HCT116 (cell line): ENCODE data around the gene CKAP2L. TPM values are rescaled to one million over a fixed set of nuclear protein-coding genes. Genes with fewer than 3 reads are reported as not detected.

Experiments
- ATAC-seq: fragments of 200-7000 bp; cut with Tn5 transposase; 2 replicates; pipeline ENCODE4 v1.9.1; 2020; ENCODE audit warnings: mild to moderate bottlenecking, moderate library complexity
- BruUV-seq: library from RNA; stranded (reverse); fragments of 400-500 nt; replicated peaks from 2 replicates; lab custom pipeline; 2021; lab: Mats Ljungman, UMichigan
- CTCF ChIA-PET: fragments of 300-600 bp; sonication (Branson Sonifier 250); formaldehyde crosslinking; loops from one replicate; lab custom pipeline; 2021; ENCODE audit warnings: antibody characterized with exemption; lab: Charles Lee
- POLR2A ChIA-PET: fragments of 300-600, 350-600 bp; sonication (Branson Sonifier 250); formaldehyde crosslinking; loops from one replicate; lab custom pipeline; 2021; ENCODE audit warnings: antibody characterized with exemption; lab: Charles Lee
- RAD21 ChIA-PET, 2 experiments: fragments of 300-600 bp; sonication (Branson Sonifier 250); formaldehyde crosslinking; loops; one replicate each; lab custom pipeline; 2023; ENCODE audit warnings: low total read pairs in 2 of 2; ENCODE audit not compliant: uncharacterized antibody in 2 of 2, unreplicated experiment in 2 of 2, low non-redundant PET in 1 of 2; lab: Charles Lee
- DNase-seq: peaks from one replicate; pipeline ENCODE4 v3.0.0-alpha.2; 2010; ENCODE audit warnings: low read depth, low spot score
- H2AFZ ChIP-seq: fragments of 200-600 bp; shearing (Covaris generic), sonication (generic); 2 replicates; pipeline ENCODE4 v1.6.1; 2017; ENCODE audit warnings: low read depth, mixed run types, mixed read lengths, antibody characterized with exemption, low read length; ENCODE audit not compliant: poor library complexity, severe bottlenecking
- H3K27ac ChIP-seq: 2 replicates; pipeline ENCODE4 v1.5.1; 2012; ENCODE audit warnings: low read depth, low read length
- H3K27me3 ChIP-seq: fragments of 200-600 bp; sonication (generic); 2 replicates; pipeline ENCODE4 v1.6.1; 2016; ENCODE audit warnings: mixed run types, low read length, mixed read lengths; ENCODE audit not compliant: insufficient read depth
- H3K36me3 ChIP-seq, 2 experiments: fragments of 200-500 bp in 1 of 2; fragments of 200-600 bp in 1 of 2; sonication (Bioruptor generic) in 1 of 2; sonication (generic) in 1 of 2; 2 replicates each; pipeline versions ENCODE4 v1.5.1 to v1.6.1; 2014 to 2016; ENCODE audit warnings: low read length in 2 of 2, inconsistent platforms in 1 of 2, mixed read lengths in 1 of 2, mixed run types in 1 of 2; ENCODE audit not compliant: insufficient read depth in 2 of 2, control insufficient read depth in 1 of 2
- H3K4me1 ChIP-seq, 2 experiments: fragments of 200-600 bp in 1 of 2; sonication (generic) in 1 of 2; 2 replicates each; pipeline versions ENCODE4 v1.5.1 to v1.6.1; 2012 to 2017; ENCODE audit warnings: low read length in 2 of 2, inconsistent platforms in 1 of 2, mild to moderate bottlenecking in 1 of 2, mixed read lengths in 1 of 2, mixed run types in 1 of 2, moderate library complexity in 1 of 2; ENCODE audit not compliant: insufficient read depth in 2 of 2, control insufficient read depth in 1 of 2
- H3K4me2 ChIP-seq: fragments of 200-600 bp; sonication (generic); 2 replicates; pipeline ENCODE4 v1.6.1; 2017; ENCODE audit warnings: mixed run types, low read length, mixed read lengths
- H3K4me3 ChIP-seq, 2 experiments: fragments of 200-600 bp in 1 of 2; sonication (generic) in 1 of 2; replicated peaks in 1 of 2; 2 replicates each; pipeline ENCODE4 v1.5.1; 2011 to 2016; ENCODE audit warnings: low read length in 2 of 2, control low read depth in 1 of 2, low read depth in 1 of 2, mild to moderate bottlenecking in 1 of 2, mixed read lengths in 1 of 2, mixed run types in 1 of 2
- H3K79me2 ChIP-seq: fragments of 200-600 bp; sonication (generic); 2 replicates; pipeline ENCODE4 v1.6.1; 2017; ENCODE audit warnings: mild to moderate bottlenecking, mixed run types, low read length, moderate library complexity, mixed read lengths; ENCODE audit not compliant: insufficient read depth
- H3K9ac ChIP-seq: fragments of 200-600 bp; sonication (generic); 2 replicates; pipeline ENCODE4 v1.6.1; 2016; ENCODE audit warnings: low read length, mixed read lengths
- H3K9me2 ChIP-seq: fragments of 200-600 bp; sonication (generic), shearing (Covaris generic); 2 replicates; pipeline ENCODE4 v1.6.1; 2017; ENCODE audit warnings: mixed run types, mild to moderate bottlenecking, moderate library complexity; ENCODE audit not compliant: insufficient read depth
- H3K9me3 ChIP-seq, 2 experiments: fragments of 200-500 bp in 1 of 2; fragments of 200-600 bp in 1 of 2; sonication (Bioruptor generic) in 1 of 2; sonication (generic) in 1 of 2; 2 replicates each; pipeline ENCODE4 v1.6.1; 2014 to 2017; ENCODE audit warnings: low read length in 2 of 2, mixed read lengths in 2 of 2, inconsistent platforms in 1 of 2, low read depth in 1 of 2, mild to moderate bottlenecking in 1 of 2, mixed run types in 1 of 2, moderate library complexity in 1 of 2; ENCODE audit not compliant: control insufficient read depth in 1 of 2, insufficient read depth in 1 of 2
- H4K20me1 ChIP-seq: fragments of 200-600 bp; sonication (generic), shearing (Covaris generic); 2 replicates; pipeline ENCODE4 v1.6.1; 2017; ENCODE audit warnings: mixed run types, mild to moderate bottlenecking, moderate library complexity; ENCODE audit not compliant: insufficient read depth
- ATF3 ChIP-seq: IDR thresholded peaks from 2 replicates; pipeline ENCODE4 v1.6.1; 2012
- CTCF ChIP-seq, 3 experiments: fragments of 200-600 bp in 1 of 3; sonication (generic) in 1 of 3; IDR thresholded peaks in 2 of 3; conservative IDR thresholded peaks in 1 of 3; 2 replicates each; pipeline ENCODE4 v1.5.1; 2012 to 2017; ENCODE audit warnings: low read depth in 2 of 3, low read length in 2 of 3, antibody characterized with exemption in 1 of 3, borderline replicate concordance in 1 of 3, control low read depth in 1 of 3, mild to moderate bottlenecking in 1 of 3, mixed read lengths in 1 of 3, mixed run types in 1 of 3, moderate library complexity in 1 of 3; ENCODE audit not compliant: insufficient read depth in 1 of 3
- EGR1 ChIP-seq: IDR thresholded peaks from 2 replicates; pipeline ENCODE4 v1.6.1; 2012; ENCODE audit warnings: low read depth
- ELF1 ChIP-seq: IDR thresholded peaks from 2 replicates; pipeline ENCODE4 v1.6.1; 2012; ENCODE audit warnings: low read depth, borderline replicate concordance
- EZH2 ChIP-seq: fragments of 200-600 bp; sonication (generic); IDR thresholded peaks from 2 replicates; pipeline ENCODE4 v1.6.1; 2017; ENCODE audit warnings: antibody characterized with exemption, mixed run types
- EZH2phosphoT487 ChIP-seq: fragments of 200-600 bp; IDR thresholded peaks from 2 replicates; pipeline ENCODE4 v1.6.1; 2018; ENCODE audit warnings: antibody characterized with exemption, borderline replicate concordance
- JUND ChIP-seq: IDR thresholded peaks from 2 replicates; pipeline ENCODE4 v1.6.1; 2012
- POLR2AphosphoS5 ChIP-seq: IDR thresholded peaks from 2 replicates; pipeline ENCODE4 v1.6.1; 2011; ENCODE audit warnings: mild to moderate bottlenecking, low read depth, low read length, moderate library complexity
- RAD21 ChIP-seq: IDR thresholded peaks from 2 replicates; pipeline ENCODE4 v1.6.1; 2012; ENCODE audit warnings: low read depth, mild to moderate bottlenecking
- REST ChIP-seq: IDR thresholded peaks from 2 replicates; pipeline ENCODE4 v1.6.1; 2012; ENCODE audit warnings: low read depth
- SIN3A ChIP-seq: IDR thresholded peaks from 2 replicates; pipeline ENCODE4 v1.6.1; 2012; ENCODE audit warnings: low read depth
- SRF ChIP-seq: IDR thresholded peaks from 2 replicates; pipeline ENCODE4 v1.6.1; 2012; ENCODE audit warnings: low read depth
- TCF7L2 ChIP-seq: IDR thresholded peaks from 2 replicates; pipeline ENCODE4 v1.7.0; 2011; ENCODE audit warnings: borderline replicate concordance, inconsistent platforms; ENCODE audit not compliant: insufficient read depth, insufficient read length; ENCODE audit errors: extremely low read depth
- YY1 ChIP-seq: IDR thresholded peaks from 2 replicates; pipeline ENCODE4 v1.6.1; 2011; ENCODE audit warnings: low read length, low read depth, moderate library complexity, mild to moderate bottlenecking; ENCODE audit not compliant: insufficient replicate concordance; ENCODE audit errors: extremely low read depth
- ZBTB33 ChIP-seq: IDR thresholded peaks from 2 replicates; pipeline ENCODE4 v1.6.1; 2011; ENCODE audit warnings: mild to moderate bottlenecking, low read length, moderate library complexity; ENCODE audit not compliant: insufficient replicate concordance; ENCODE audit errors: extremely low read depth
- ZFX ChIP-seq: fragments of 450-650 bp; IDR thresholded peaks from 2 replicates; pipeline ENCODE4 v1.6.1; 2017
- ZNF274 ChIP-seq: fragments of 200-500 bp; sonication (Bioruptor generic); IDR thresholded peaks from 2 replicates; pipeline ENCODE4 v1.6.1; 2014; ENCODE audit warnings: mild to moderate bottlenecking, low read depth, low read length, inconsistent platforms
- intact Hi-C: fragments of 100-400 bp; cut with micrococcal nuclease; formaldehyde crosslinking; loops from 2 replicates; pipeline ENCODE4 v1.10.0; 2022
- total RNA-seq: library from RNA; stranded (reverse); gene quantifications from one replicate; pipeline ENCODE4 v1.2.1, GENCODE V29; 2021; ENCODE audit not compliant: unreplicated experiment
- TF ChIP-seq, protein P1 (sequence below): IDR thresholded peaks from 2 replicates; pipeline ENCODE4 v1.6.1; 2012

CKAP2L gene
- total RNA-seq, 1 experiment from 2014 or later = 27.5 TPM

DNA sequence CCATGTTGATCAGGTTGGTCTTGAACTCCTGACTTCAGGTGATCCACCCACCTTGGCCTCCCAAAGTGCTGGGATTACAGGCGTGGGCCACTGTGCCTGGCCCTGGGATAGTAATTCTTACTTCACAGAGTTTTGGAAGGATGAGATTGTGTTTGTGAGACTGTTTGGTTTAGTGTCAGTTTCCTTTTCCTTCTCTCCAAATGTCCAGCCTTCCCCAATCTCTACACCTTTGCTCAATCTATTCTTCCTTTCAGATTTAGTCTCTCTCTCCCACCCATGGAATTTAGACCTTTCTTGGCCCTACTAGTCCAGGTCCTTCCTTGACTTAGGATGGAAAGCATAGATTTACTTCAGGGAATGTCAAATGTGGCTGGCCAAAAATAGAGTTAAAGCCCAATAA is 32.1 kb upstream of the CKAP2L start (continued):
- TF ChIP-seq POLR2AphosphoS5 (no peak), ATF3 (no peak)

- ChIA-PET CTCF (no interaction called here), POLR2A (interaction anchor here (0.6 kb wide), 1 partner anchor 12 kb away, joined by 3 read pairs; no protein-coding TSS in a partner anchor), RAD21 (no interaction called here)
- Histone ChIP-seq H3K9ac (no peak overlapping the region), H3K27me3 (no peaks in the 10 kb centered on the region), H3K79me2 (no peaks in the 10 kb centered on the region), H3K9me2 (no peaks in the 10 kb centered on the region), H3K4me1 (peaks cover 0 to 4% of the 10 kb centered on the region in 2 experiments; a peak in 1 of 4 replicates), H3K27ac (no peak overlapping the region), H3K4me3 (no peak overlapping the region), H4K20me1 (no peaks in the 10 kb centered on the region), H3K9me3 (no peaks in the 10 kb centered on the region), H2AFZ (no peak overlapping the region), H3K36me3 (no peaks in the 10 kb centered on the region), H3K4me2 (no peak overlapping the region)
- no TSS peak for BruUV-seq
- no peak for DNase-seq
- no peak for ATAC-seq
- intact Hi-C loops = no loop called here
- TF ChIP-seq EGR1 (no peak), ZFX (no peak), RAD21 (no peak), TCF7L2 (no peak), CTCF (IDR thresholded peaks at IDR 0.05 in 2 of 3, conservative IDR thresholded peaks at IDR 0.05 in 1 of 3; ENCODE audit: borderline replicate concordance in 1 of 3, insufficient read depth in 1 of 3, low read depth in 2 of 3, low read length in 2 of 3) (no peak), REST (no peak), SRF (no peak), SIN3A (no peak), JUND (no peak), ELF1 (no peak), YY1 (no peak), EZH2phosphoT487 (no peak), ZNF274 (no peak), EZH2 (no peak), ATF3 (no peak), ZBTB33 (no peak)
- TF ChIP-seq, protein P1, sequence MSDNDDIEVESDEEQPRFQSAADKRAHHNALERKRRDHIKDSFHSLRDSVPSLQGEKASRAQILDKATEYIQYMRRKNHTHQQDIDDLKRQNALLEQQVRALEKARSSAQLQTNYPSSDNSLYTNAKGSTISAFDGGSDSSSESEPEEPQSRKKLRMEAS = no peak
Measured at GRCh38 chr2:112795774-112796173, 31.4 kb upstream of the CKAP2L start.
